Measurements from ENCODE around the gene NEGR1.

Gene NEGR1

DNA sequence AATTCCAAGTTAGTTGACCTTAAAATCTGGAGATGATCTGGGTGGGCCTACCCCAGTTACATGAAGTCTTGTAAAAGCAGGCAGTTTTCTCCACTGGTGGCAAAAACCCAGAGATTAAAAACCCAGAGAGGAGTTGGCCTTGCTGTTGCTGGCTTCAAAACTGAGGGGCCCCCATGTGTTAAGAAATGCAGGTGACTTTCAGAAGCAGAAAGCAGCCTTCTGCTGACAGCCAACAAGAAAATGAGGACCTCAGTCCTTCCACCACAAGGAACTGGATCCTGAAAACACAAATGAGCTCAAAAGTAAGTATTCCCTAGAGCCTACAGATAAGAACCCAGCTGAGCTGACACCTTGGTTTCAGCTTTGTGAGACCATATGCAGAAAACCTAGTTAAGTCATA, 857.8 kb downstream of the NEGR1 start:
- DNase-seq: no peak

DNA sequence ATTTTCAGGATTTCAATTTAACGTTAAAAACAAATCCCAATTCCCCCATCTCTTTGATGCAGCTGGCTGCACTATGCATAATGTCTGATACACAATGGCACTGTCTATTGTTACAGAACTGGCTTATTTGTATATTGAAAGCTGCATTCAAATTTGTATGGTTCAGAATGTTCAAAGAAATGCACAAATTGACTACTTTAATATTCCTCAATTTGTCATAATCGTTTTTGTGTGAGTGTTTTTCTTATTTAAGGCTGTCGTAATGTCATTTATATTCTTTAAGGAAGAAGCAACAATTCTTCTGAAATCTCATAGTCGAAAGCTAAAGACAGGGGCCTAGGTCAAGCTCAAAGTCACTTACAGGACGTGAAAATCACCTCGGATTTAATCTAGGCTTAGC, 860.1 kb downstream of the NEGR1 start:
- no peak for DNase-seq

DNA sequence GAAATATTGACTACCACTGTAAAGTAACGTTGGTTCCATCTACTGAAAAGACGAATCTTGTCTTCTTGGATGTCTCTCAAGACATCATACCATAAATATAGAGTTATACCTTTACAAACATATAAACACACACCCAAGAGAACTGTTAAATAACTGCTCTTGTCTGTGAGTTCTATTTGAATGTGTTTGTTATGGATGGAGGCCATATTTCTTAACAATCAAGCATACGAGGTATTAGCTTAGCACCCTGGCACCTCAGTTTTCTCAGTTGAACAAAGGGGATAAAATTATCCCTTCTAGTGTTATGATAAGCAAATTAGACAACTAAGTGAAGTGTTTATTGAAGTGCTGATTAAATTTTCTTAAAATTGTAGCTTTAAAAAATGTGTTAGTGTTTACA, 864.9 kb downstream of the NEGR1 start:
- no peak for DNase-seq

- DNase-seq: peak; percentile 89
Observed at GRCh38 chr1:71414179-71414578, 868.2 kb downstream of the NEGR1 start.

DNA sequence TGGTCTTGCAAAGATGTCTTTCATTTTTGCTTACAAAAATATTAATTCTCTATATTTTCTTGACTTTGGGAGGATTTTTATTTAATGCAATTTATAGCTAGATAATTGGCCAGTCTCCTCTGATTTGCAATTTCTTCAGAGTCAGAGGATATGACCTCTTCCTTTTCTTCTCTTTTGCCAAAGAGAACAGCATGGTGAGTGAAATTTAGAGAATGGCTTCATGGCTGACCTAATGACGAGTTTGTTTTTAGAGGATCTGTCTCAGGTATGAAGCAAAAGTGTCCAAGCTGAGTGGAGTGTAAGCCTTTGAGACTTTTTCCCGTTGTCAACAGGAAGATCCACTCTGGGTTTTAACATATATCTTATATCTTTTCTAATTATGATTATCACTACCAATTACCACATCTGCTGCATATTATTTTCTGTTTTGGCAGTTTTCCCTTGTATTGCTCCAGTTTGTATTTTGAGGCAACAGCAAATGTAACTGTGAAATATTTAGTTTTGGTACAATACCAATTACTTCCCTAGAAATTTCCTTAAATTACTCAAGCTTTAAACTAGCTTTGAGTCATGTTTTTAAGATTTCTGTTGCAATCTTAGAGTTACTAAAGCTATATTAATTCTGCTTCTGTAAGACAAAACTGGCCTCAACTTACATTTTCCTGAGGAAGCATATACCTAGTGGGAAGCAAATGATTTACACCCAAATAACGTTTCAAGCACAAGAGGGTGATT, 868.7 kb downstream of the NEGR1 start:
- DNase-seq: no peak

GRCh38 chr1:71400050-71400449, 882.3 kb downstream of the NEGR1 start:
- DNase-seq: no peak

DNA sequence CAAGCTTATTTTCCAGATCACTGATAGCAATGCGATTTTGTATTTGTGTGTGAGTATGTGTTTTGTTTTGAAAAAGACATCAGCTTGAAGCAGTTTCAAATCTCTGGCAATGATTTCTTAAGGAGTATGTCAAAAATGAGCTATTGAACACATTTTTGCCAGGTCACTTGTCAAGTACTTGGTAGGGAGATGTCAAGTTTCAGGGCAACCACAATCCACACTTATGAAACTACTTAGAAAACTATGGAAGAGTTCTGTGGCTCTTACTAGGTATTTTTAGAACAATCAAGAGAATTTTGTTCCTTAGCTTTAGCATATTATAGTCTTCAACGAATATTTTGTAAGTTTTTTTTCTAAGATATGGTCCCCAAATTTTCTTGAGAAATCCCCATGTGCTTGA, 882.7 kb downstream of the NEGR1 start:
- no peak for DNase-seq

DNA sequence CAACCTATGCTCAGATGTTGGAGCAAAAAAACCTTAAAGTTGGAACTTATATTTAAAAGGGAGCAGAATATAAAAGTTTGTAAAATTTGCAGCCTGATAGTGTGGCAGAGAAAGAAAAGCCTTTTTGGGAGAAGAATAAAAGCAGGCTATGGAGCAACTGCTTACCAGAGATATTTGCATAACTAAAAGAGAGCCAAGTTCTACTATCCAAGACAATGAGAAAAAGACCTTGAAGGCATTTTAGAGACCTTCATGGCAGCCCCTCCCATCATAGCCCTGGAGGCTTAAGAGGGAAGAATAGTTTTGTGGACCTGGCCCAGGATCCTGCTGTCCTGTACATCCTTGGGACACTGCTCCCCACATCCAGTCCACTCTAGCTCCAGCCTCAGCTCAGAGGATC, 889.0 kb downstream of the NEGR1 start:
- DNase-seq: no peak

DNA sequence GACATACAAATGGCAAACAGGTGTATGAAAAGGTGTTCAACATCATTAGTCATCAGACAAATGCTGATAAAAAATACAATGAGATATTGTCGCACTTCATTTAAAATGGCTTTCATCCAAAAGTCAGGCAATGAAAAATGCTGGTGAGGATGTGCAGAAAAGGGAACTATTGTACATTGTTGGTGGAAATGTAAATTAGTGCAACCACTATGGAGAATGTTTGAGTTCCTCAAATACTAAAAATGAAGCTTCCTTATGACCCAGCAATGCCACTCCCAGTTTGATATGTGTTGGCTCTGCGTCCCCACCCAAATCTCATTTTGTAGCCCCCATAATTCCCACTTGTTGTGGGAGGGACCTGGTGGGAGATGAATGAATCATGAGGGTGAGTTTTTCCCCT, 891.8 kb downstream of the NEGR1 start:
- DNase-seq: no peak

DNA sequence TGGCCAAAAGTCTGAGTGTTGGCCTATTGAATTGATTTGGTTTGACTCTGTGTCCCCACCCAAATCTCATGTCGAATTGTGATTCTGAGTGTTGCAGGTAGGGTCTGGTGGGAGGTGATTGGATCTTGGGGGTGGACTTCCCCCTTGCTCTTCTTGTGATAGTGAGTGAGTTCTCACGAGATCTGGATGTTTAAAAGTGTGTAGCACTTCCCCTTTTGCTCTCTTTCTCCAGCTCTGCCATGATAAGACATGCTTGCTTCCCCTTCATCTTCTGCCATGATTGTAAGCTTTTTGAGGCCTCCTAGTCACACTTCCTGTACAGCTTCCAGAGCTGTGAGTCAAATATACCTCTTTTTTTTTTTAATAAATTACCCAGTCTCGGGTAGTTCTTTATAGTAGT, 904.5 kb downstream of the NEGR1 start:
- no peak for DNase-seq

GRCh38 chr1:71372496-71372895, 909.8 kb downstream of the NEGR1 start:
- no peak for DNase-seq

- DNase-seq: no peak
Observed at GRCh38 chr1:71371581-71371980, 910.8 kb downstream of the NEGR1 start.

DNA sequence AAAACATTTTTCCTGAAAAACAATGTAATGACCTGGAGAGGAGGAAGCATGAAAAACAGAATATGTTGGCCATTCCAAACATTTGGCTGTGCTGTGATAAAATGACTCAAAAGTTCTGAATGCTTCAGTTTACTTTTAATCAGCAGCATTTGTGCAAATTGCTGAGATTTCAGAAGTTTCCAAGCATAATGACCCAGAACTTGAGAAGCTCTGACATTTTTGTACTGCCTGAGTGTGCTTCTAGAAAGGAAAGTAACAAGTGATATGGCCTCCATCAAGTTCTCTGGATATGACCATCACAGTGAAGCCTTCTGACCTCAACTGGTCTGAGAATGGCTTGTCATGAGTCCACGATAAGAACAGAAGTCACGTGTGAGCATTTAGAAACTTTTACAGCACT, 918.1 kb downstream of the NEGR1 start:
- DNase-seq: no peak

DNA sequence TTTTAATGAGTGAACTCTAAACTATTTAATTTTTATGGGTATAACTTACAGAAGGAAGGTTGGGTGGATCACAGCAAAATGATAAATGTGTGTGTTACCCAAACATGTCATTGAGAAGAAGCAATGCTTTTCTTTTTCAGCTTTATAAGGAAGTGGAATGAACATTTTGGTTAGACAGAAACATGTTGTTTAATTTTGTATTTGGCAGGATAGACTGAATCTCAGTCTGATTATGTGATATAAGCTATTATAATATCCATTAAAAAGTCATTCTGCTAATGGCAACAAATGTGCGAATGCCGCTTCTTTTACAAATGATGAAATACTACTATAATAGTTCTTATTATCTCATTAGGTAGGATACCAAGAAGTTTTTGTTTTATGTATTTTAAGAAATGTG, 919.6 kb downstream of the NEGR1 start:
- DNase-seq: no peak

DNA sequence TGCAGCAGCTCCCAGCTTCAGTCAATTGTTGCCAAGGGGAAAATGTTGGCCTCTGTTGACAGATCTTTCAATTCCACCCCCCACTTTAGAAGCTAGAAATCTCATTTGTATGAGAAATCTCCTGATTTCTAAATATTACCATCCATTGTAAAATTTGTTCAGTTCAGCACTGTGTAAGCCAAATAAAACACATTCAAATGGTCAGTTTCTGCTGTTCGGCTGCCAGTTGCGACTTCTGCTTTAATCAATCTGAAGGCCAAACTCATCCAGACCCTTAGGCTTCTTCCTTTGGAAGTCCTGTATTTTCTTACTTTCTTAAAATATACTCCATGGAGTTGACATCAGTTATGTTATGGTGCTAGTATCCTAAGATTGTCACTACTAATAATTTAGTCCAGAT, 920.3 kb downstream of the NEGR1 start:
- DNase-seq: no peak

GRCh38 chr1:71357708-71358107, 924.6 kb downstream of the NEGR1 start:
- no peak for DNase-seq

GRCh38 chr1:71351438-71351837, 930.9 kb downstream of the NEGR1 start:
- DNase-seq: no peak

DNA sequence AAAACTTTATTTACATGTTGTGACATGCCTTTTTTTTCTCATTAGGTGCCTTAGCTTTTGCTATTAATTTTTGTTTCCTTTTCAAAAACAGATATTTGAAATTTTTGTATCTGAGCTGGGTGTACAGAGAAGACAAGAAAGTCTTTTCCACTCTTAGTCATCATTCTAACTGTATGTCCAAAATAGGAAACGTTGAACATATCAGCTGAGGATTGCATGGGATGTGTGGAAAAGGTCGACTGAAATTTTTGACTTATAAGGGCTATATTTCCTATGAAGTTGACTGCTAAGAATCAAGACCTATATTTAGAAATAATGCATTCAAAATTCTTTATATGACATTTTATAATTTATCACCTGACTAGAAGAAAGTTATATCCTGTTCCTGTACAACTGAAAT, 931.5 kb downstream of the NEGR1 start:
- DNase-seq: no peak

GRCh38 chr1:71350330-71350729, 932.0 kb downstream of the NEGR1 start:
- DNase-seq: no peak

Measured in NCI-H1105 treated with DMSO at 0.1 percent for 48 hours (cell line).